Vagina (tissue), 2 donors: ENCODE results near the gene CDK6. TPM values are rescaled to one million over a fixed set of nuclear protein-coding genes. Genes with fewer than 3 reads are reported as not detected.

Experiments used
- DNase-seq, 2 donors: peaks; one replicate each; pipeline ENCODE4 v3.0.0-alpha.2; 2017; ENCODE audit errors: extremely low spot score in 2 of 2
- H3K27ac ChIP-seq: fragments of 200-600 bp; sonication (generic); one replicate; pipeline ENCODE4 v1.5.1; 2019
- H3K27me3 ChIP-seq: fragments of 200-600 bp; sonication (generic); one replicate; pipeline ENCODE4 v1.5.1; 2019
- H3K36me3 ChIP-seq, 2 donors: fragments of 200-600 bp; sonication (generic); one replicate each; pipeline ENCODE4 v1.5.1; 2017 to 2019
- H3K4me1 ChIP-seq: fragments of 200-600 bp; sonication (generic); one replicate; pipeline ENCODE4 v1.5.1; 2019
- H3K4me3 ChIP-seq, 2 donors: fragments of 200-600 bp; sonication (generic); 1 replicate in 1 of 2; 2 replicates in 1 of 2; pipeline ENCODE4 v1.5.1; 2016 to 2019
- H3K9me3 ChIP-seq: fragments of 200-600 bp; sonication (generic); one replicate; pipeline ENCODE4 v1.5.1; 2019
- POLR2A ChIP-seq, 2 donors: fragments of 450-650 bp; IDR thresholded peaks; one replicate each; pipeline ENCODE4 v1.6.1; 2017; ENCODE audit warnings: antibody characterized with exemption in 2 of 2, mild to moderate bottlenecking in 2 of 2, moderate library complexity in 2 of 2
- POLR2AphosphoS5 ChIP-seq, 2 donors: sonication (generic); formaldehyde crosslinking; IDR thresholded peaks; one replicate each; pipeline ENCODE4 v1.9.0; 2017; ENCODE audit warnings: antibody characterized with exemption in 2 of 2, mild to moderate bottlenecking in 2 of 2, low read depth in 1 of 2; ENCODE audit not compliant: insufficient read depth in 1 of 2
- intact Hi-C: fragments of 100-400 bp; cut with DNase I; formaldehyde crosslinking; loops from one replicate; pipeline ENCODE4 v1.15.1; 2023
- total RNA-seq: library from RNA; depleted of rRNA; stranded (reverse); fragments of >200 nt; gene quantifications from one replicate; pipeline ENCODE4 v1.2.3, GENCODE V29; 2016
- TF ChIP-seq, protein P1 (sequence below), 3 experiments: fragments of 450-650 bp in 2 of 3; fragments of 200-600 bp in 1 of 3; sonication (generic) in 1 of 3; IDR thresholded peaks; one replicate each; pipeline ENCODE4 v1.5.1; 2017 to 2019; ENCODE audit warnings: antibody characterized with exemption in 3 of 3, mild to moderate bottlenecking in 2 of 3, moderate library complexity in 2 of 3

Gene CDK6
- total RNA-seq, 1 donor from 2014 or later, result 20.6 TPM

DNA sequence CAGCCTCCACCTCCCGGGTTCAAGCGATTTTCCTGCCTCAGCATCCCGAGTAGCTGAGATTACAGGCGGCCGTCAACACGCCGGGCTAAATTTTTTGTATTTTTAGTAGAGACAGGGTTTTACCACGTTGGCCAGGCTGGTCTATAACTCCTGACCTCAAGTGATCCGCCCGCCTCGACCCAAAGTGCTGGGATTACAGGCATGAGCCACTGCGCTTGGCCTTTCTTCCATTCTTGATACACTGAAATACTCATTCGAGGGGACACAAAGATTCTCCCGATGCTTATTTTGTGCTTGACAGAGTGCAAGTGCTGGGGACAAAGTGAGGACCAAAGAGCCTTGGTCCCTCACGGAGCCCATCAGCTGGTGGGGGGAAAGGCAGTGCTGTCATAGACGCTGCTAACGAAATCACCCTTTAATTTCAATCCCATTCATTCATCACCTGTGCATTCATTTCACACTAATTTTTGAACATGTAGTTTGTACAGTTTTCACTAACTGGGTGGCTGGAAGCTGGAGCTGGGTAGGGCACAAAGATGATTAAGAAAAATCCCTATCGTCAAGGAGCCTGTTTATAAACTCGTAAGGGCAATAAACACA, 245.6 kb downstream of the CDK6 start:
- no peaks in the 10 kb centered on the region for H3K27me3 ChIP-seq
- no peaks in the 10 kb centered on the region for H3K36me3 ChIP-seq
- peaks cover 42% of the 10 kb centered on the region for H3K4me1 ChIP-seq
- H3K9me3 ChIP-seq, result no peaks in the 10 kb centered on the region
- TF ChIP-seq POLR2A (IDR thresholded peaks at IDR 0.05), result no peak
- TF ChIP-seq POLR2AphosphoS5 (IDR thresholded peaks at IDR 0.05; ENCODE audit: insufficient read depth in 1 of 2, low read depth in 1 of 2), result no peak
- TF ChIP-seq, protein P1, sequence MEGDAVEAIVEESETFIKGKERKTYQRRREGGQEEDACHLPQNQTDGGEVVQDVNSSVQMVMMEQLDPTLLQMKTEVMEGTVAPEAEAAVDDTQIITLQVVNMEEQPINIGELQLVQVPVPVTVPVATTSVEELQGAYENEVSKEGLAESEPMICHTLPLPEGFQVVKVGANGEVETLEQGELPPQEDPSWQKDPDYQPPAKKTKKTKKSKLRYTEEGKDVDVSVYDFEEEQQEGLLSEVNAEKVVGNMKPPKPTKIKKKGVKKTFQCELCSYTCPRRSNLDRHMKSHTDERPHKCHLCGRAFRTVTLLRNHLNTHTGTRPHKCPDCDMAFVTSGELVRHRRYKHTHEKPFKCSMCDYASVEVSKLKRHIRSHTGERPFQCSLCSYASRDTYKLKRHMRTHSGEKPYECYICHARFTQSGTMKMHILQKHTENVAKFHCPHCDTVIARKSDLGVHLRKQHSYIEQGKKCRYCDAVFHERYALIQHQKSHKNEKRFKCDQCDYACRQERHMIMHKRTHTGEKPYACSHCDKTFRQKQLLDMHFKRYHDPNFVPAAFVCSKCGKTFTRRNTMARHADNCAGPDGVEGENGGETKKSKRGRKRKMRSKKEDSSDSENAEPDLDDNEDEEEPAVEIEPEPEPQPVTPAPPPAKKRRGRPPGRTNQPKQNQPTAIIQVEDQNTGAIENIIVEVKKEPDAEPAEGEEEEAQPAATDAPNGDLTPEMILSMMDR (IDR thresholded peaks at IDR 0.05), result no peak
- no peak for DNase-seq
- intact Hi-C loops, result no loop called here
- H3K4me3 ChIP-seq, result peak overlapping the region; percentile 73 to 77
- H3K27ac ChIP-seq, result no peak overlapping the region

DNA sequence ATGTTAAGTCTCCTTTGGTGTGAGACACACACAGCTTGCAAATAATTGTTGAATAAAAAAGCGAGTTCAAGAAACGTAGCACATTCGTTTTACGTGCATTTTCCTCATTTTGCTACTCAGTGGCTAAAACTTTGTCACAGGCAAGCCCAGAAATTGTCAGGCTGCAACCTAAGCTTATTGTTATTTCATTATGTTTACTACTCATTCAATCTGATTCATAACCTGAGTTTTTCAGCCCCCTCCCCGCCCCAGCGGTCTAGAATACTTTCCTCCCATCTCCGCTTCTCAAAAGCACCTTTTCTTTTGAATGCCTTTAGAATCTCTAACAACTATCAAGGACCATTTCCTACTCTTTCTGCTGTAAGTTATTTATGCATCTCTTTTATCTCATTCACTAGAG, 247.3 kb downstream of the CDK6 start:
- Histone ChIP-seq H3K9me3 (no peaks in the 10 kb centered on the region), H3K4me3 (peak overlapping the region; percentile 73 to 77), H3K36me3 (no peaks in the 10 kb centered on the region), H3K27me3 (no peaks in the 10 kb centered on the region), H3K4me1 (peaks cover 54% of the 10 kb centered on the region), H3K27ac (peak overlapping the region; percentile 88)
- intact Hi-C loops, result no loop called here
- no peak for DNase-seq
- TF ChIP-seq, protein P1 (IDR thresholded peaks at IDR 0.05), result no peak
- TF ChIP-seq POLR2A (IDR thresholded peaks at IDR 0.05) (no peak), POLR2AphosphoS5 (IDR thresholded peaks at IDR 0.05; ENCODE audit: insufficient read depth in 1 of 2, low read depth in 1 of 2) (no peak)

DNA sequence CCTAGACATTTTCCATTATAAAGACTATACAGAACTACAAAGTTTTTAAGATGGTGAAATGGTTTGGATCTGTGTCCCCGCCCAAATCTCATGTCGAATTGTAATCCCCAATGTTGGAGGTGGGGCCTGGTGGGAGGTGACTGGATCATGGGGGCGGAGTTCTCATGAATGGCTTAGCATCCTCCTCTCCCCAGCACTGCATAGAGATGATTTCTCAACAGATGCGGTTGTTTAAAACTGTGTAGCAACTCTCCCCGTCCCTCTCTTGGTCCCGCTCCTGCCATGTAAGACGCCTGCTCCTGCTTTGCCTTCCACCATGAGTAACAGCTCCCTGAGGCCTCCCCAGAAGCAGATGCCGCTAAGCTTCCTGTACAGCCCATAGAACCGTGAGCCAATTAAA, 247.8 kb downstream of the CDK6 start:
- Histone ChIP-seq H3K4me3 (peak overlapping the region; percentile 73 to 77), H3K36me3 (no peaks in the 10 kb centered on the region), H3K4me1 (peaks cover 54% of the 10 kb centered on the region), H3K27ac (no peak overlapping the region), H3K27me3 (no peaks in the 10 kb centered on the region), H3K9me3 (no peaks in the 10 kb centered on the region)
- TF ChIP-seq POLR2AphosphoS5 (IDR thresholded peaks at IDR 0.05; ENCODE audit: insufficient read depth in 1 of 2, low read depth in 1 of 2), result no peak
- TF ChIP-seq POLR2A (IDR thresholded peaks at IDR 0.05), result no peak
- TF ChIP-seq, protein P1 (IDR thresholded peaks at IDR 0.05), result no peak
- no peak for DNase-seq
- intact Hi-C loops, result no loop called here

DNA sequence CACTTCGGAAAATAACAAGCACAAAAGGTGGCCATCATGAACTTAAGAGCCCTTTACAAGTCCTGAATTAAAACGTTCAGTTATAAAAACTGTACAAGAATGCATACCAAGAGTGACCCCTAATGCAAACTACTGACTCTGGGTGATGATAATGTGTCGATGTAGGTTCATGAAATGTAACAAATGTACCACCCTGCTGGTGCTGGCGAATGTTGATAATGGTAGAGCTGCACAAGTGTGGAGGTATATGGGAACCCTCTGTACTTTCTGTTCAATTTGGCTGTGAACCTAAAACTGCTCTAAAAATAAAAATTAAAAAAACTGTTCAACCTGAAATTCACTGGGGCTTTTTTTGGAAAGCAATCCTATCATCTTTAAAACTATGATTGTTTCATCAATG, 249.5 kb downstream of the CDK6 start:
- H3K4me1 ChIP-seq, result peaks cover 54% of the 10 kb centered on the region
- TF ChIP-seq POLR2AphosphoS5 (IDR thresholded peaks at IDR 0.05; ENCODE audit: insufficient read depth in 1 of 2, low read depth in 1 of 2) (no peak), POLR2A (IDR thresholded peaks at IDR 0.05) (no peak)
- TF ChIP-seq, protein P1 (IDR thresholded peaks at IDR 0.05), result no peak
- no peak overlapping the region for H3K27ac ChIP-seq
- H3K36me3 ChIP-seq, result no peaks in the 10 kb centered on the region
- no peak for DNase-seq
- intact Hi-C loops, result no loop called here
- H3K27me3 ChIP-seq, result no peaks in the 10 kb centered on the region
- no peak overlapping the region for H3K4me3 ChIP-seq
- no peaks in the 10 kb centered on the region for H3K9me3 ChIP-seq

DNA sequence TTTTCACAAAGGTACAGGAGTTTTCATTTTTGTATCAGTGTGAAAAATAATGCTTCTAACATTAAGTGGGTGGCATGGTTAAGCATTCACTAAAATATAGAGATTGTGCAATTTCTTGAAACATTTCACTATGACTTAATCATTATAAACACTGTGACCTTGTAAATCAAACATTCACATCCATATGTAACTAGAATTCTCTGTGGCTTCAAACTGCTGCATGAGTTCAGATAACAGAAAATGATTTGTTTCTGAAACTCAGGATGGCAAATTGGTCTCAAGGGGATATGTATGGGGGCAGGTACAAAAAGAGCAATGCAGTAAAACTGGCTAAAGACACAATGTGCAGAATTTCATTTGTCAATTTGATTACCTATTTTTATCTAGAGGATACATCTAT, 250.0 kb downstream of the CDK6 start:
- H3K27ac ChIP-seq, result no peak overlapping the region
- peaks cover 54% of the 10 kb centered on the region for H3K4me1 ChIP-seq
- DNase-seq, result no peak
- no peaks in the 10 kb centered on the region for H3K36me3 ChIP-seq
- intact Hi-C loops, result no loop called here
- TF ChIP-seq POLR2AphosphoS5 (IDR thresholded peaks at IDR 0.05; ENCODE audit: insufficient read depth in 1 of 2, low read depth in 1 of 2) (no peak), POLR2A (IDR thresholded peaks at IDR 0.05) (no peak)
- TF ChIP-seq, protein P1 (IDR thresholded peaks at IDR 0.05), result no peak
- H3K9me3 ChIP-seq, result no peaks in the 10 kb centered on the region
- H3K27me3 ChIP-seq, result no peaks in the 10 kb centered on the region
- H3K4me3 ChIP-seq, result no peak overlapping the region
